Motor neuron (in vitro differentiated cells): ENCODE data around the gene IL1R1. TPM values are rescaled to one million over a fixed set of nuclear protein-coding genes. Genes with fewer than 3 reads are reported as not detected.

Experiments
- ATAC-seq, 8 experiments: fragments of 200-7000 bp; cut with Tn5 transposase; replicated peaks in 6 of 8; 2 replicates each; pipeline ENCODE4 v1.8.0; 2021; ENCODE audit warnings: mild to moderate bottlenecking in 8 of 8, moderate library complexity in 8 of 8
- H3K27ac ChIP-seq, 2 donors: fragments of 250-450 bp; sonication (Bioruptor Pico); 2 replicates each; pipeline ENCODE4 v1.9.0; 2021; ENCODE audit warnings: antibody characterized with exemption in 2 of 2, mild to moderate bottlenecking in 2 of 2, moderate library complexity in 1 of 2
- H3K4me1 ChIP-seq, 2 donors: fragments of 250-450 bp; sonication (Bioruptor Pico); replicated peaks in 1 of 2; 2 replicates each; pipeline ENCODE4 v1.6.1; 2021; ENCODE audit warnings: antibody characterized with exemption in 2 of 2, mild to moderate bottlenecking in 2 of 2, moderate library complexity in 1 of 2
- H3K4me3 ChIP-seq, 5 donors: fragments of 250-450 bp; sonication (Bioruptor Pico); 2 replicates each; pipeline ENCODE4 v1.9.0; 2021; ENCODE audit warnings: antibody characterized with exemption in 5 of 5, mild to moderate bottlenecking in 5 of 5, moderate library complexity in 4 of 5
- WGBS, 10 experiments: fragments of 450-650 bp; shearing (Covaris generic); methylation state at CpG; one replicate each; pipeline ENCODE4 v1.0.0; 2022; 5-methylcytosine and 5-hydroxymethylcytosine counted together
- in situ Hi-C, 9 experiments: fragments of 400-800 bp; cut with MboI; loops; one replicate each; pipeline ENCODE4 v1.15.0; 2021; ENCODE audit warnings: low sequenced_read_pairs in 9 of 9, low pct_unique_long_range_greater_than_20kb in 2 of 9; ENCODE audit not compliant: unreplicated experiment in 9 of 9
- total RNA-seq, 8 experiments: library from RNA; unstranded; fragments of 300-600 nt; gene quantifications; 2 replicates each; pipeline versions ENCODE4 v1.2.3 to v1.2.4, GENCODE V29; 2022

Gene IL1R1
- total RNA-seq, 8 experiments from 2014 or later: 0.05 to 35.4 (median 0.90) TPM

GRCh38 chr2:102130647-102130991, 11.9 kb upstream of the IL1R1 start:
- Histone ChIP-seq H3K27ac (no peak overlapping the region), H3K4me3 (no peak overlapping the region), H3K4me1 (no peaks in the 10 kb centered on the region)
- ATAC-seq: no peak
- in situ Hi-C loops: no loop called here

- H3K4me3 ChIP-seq: no peak overlapping the region
- ATAC-seq: no peak
- in situ Hi-C loops: no loop called here
- H3K27ac ChIP-seq: no peak overlapping the region
- WGBS, 10 experiments: 67 to 100% (median 90%) methylated on average over 2 to 5 of the region's 5 CpGs
- no peaks in the 10 kb centered on the region for H3K4me1 ChIP-seq
Measured at GRCh38 chr2:102131564-102131963, 11.0 kb upstream of the IL1R1 start.

- H3K4me3 ChIP-seq: no peak overlapping the region
- H3K27ac ChIP-seq: no peak overlapping the region
- in situ Hi-C loops: no loop called here
- WGBS, 10 experiments: 45 to 100% (median 75%) methylated on average over 1 to 2 of the region's 2 CpGs; no CpG with 5 or more reads in 1 of the 10 experiments
- ATAC-seq: no peak
- H3K4me1 ChIP-seq: no peaks in the 10 kb centered on the region
Measured at GRCh38 chr2:102137138-102137537, 5.4 kb upstream of the IL1R1 start.

- no peak overlapping the region for H3K27ac ChIP-seq
- no peak overlapping the region for H3K4me3 ChIP-seq
- in situ Hi-C loops: no loop called here
- WGBS, 10 experiments: 67 to 94% (median 82%) methylated on average over 2 to 4 of the region's 4 CpGs
- no peaks in the 10 kb centered on the region for H3K4me1 ChIP-seq
- ATAC-seq: no peak
Measured at GRCh38 chr2:102138331-102138730, 4.2 kb upstream of the IL1R1 start.

- Histone ChIP-seq H3K4me3 (no peak overlapping the region), H3K4me1 (no peaks in the 10 kb centered on the region), H3K27ac (no peak overlapping the region)
- in situ Hi-C loops: no loop called here
- ATAC-seq: no peak
- 0 to 50% (median 25%) methylated on average over 1 of the region's 1 CpG; no CpG with 5 or more reads in 5 of the 10 experiments for WGBS, 10 experiments
Measured at GRCh38 chr2:102139851-102140250, 2.7 kb upstream of the IL1R1 start.

GRCh38 chr2:102140377-102140776, 2.2 kb upstream of the IL1R1 start:
- no peak for ATAC-seq
- Histone ChIP-seq H3K4me3 (no peak overlapping the region), H3K4me1 (no peaks in the 10 kb centered on the region), H3K27ac (no peak overlapping the region)
- WGBS, 10 experiments: 83 to 100% (median 100%) methylated on average over 1 to 2 of the region's 2 CpGs; no CpG with 5 or more reads in 5 of the 10 experiments
- in situ Hi-C loops: no loop called here

- 25 to 97% (median 76%) methylated on average over 1 to 12 of the region's 15 CpGs for WGBS, 10 experiments
- no peaks in the 10 kb centered on the region for H3K4me1 ChIP-seq
- H3K27ac ChIP-seq: no peak overlapping the region
- in situ Hi-C loops: no loop called here
- H3K4me3 ChIP-seq: no peak overlapping the region
- ATAC-seq: no peak
Measured at GRCh38 chr2:102141011-102141943, 1.3 kb upstream of the IL1R1 start.

GRCh38 chr2:102142829-102143449, 393 bp downstream of the IL1R1 start:
- in situ Hi-C loops: no loop called here
- Histone ChIP-seq H3K4me1 (no peaks in the 10 kb centered on the region), H3K4me3 (peak overlapping the region; percentile 35 to 51 (median 39)), H3K27ac (no peak overlapping the region)
- ATAC-seq: no peak
- 44 to 83% (median 57%) methylated on average over 1 to 13 of the region's 42 CpGs; no CpG with 5 or more reads in 6 of the 10 experiments for WGBS, 10 experiments

- no peak overlapping the region for H3K27ac ChIP-seq
- H3K4me1 ChIP-seq: no peaks in the 10 kb centered on the region
- WGBS, 10 experiments: 20 to 100% (median 78%) methylated on average over 1 to 7 of the region's 10 CpGs; no CpG with 5 or more reads in 4 of the 10 experiments
- in situ Hi-C loops: no loop called here
- H3K4me3 ChIP-seq: no peak overlapping the region
- no peak for ATAC-seq
Measured at GRCh38 chr2:102143450-102143985, 972 bp downstream of the IL1R1 start.

GRCh38 chr2:102144128-102144527, 1.6 kb downstream of the IL1R1 start:
- 8 to 100% (median 71%) methylated on average over 1 to 4 of the region's 4 CpGs; no CpG with 5 or more reads in 3 of the 10 experiments for WGBS, 10 experiments
- no peak overlapping the region for H3K4me3 ChIP-seq
- in situ Hi-C loops: no loop called here
- no peaks in the 10 kb centered on the region for H3K4me1 ChIP-seq
- ATAC-seq: no peak
- H3K27ac ChIP-seq: no peak overlapping the region

- no peak for ATAC-seq
Measured at GRCh38 chr2:102145107-102145506, 2.6 kb downstream of the IL1R1 start.

GRCh38 chr2:102145934-102146333, 3.4 kb downstream of the IL1R1 start:
- no peaks in the 10 kb centered on the region for H3K4me1 ChIP-seq
- H3K4me3 ChIP-seq: no peak overlapping the region
- WGBS, 10 experiments: 67 to 100% (median 89%) methylated on average over 1 to 4 of the region's 4 CpGs; no CpG with 5 or more reads in 3 of the 10 experiments
- no peak for ATAC-seq
- in situ Hi-C loops: no loop called here
- H3K27ac ChIP-seq: no peak overlapping the region

More at GRCh38 chr2:102145107-102145506, 2.6 kb downstream of the IL1R1 start:
- Histone ChIP-seq H3K4me1 (no peaks in the 10 kb centered on the region), H3K4me3 (no peak overlapping the region), H3K27ac (no peak overlapping the region)
- in situ Hi-C loops: no loop called here
- 60 to 100% (median 90%) methylated on average over 1 to 4 of the region's 4 CpGs; no CpG with 5 or more reads in 2 of the 10 experiments for WGBS, 10 experiments

GRCh38 chr2:102147935-102148334, 5.4 kb downstream of the IL1R1 start:
- 50 to 80% (median 73%) methylated on average over 1 to 3 of the region's 3 CpGs; no CpG with 5 or more reads in 5 of the 10 experiments for WGBS, 10 experiments
- no peak for ATAC-seq
- Histone ChIP-seq H3K4me3 (no peak overlapping the region), H3K4me1 (no peaks in the 10 kb centered on the region), H3K27ac (no peak overlapping the region)
- in situ Hi-C loops: no loop called here
